Neural progenitor cell (in vitro differentiated cells): ENCODE data around the gene PUSL1.

Experiments used
- CTCF ChIP-seq: fragments of 200-600 bp; sonication (generic); IDR thresholded peaks from 2 replicates; pipeline ENCODE4 v1.5.1; 2017; ENCODE audit warnings: antibody characterized with exemption, mild to moderate bottlenecking
- EZH2 ChIP-seq: fragments of 200-600 bp; sonication (generic); IDR thresholded peaks from 2 replicates; pipeline ENCODE4 v1.6.1; 2017; ENCODE audit warnings: antibody characterized with exemption, mild to moderate bottlenecking, moderate library complexity
- EZH2phosphoT487 ChIP-seq: fragments of 200-600 bp; sonication (generic); IDR thresholded peaks from 2 replicates; pipeline ENCODE4 v1.6.1; 2017; ENCODE audit warnings: antibody characterized with exemption

GRCh38 chr1:1312450-1313314, 4.3 kb downstream of the PUSL1 start:
- TF ChIP-seq CTCF (no peak), EZH2phosphoT487 (no peak), EZH2 (no peak)
